Chondrocyte (in vitro differentiated cells): ENCODE results near the gene CARS2. TPM values are rescaled to one million over a fixed set of nuclear protein-coding genes. Genes with fewer than 3 reads are reported as not detected.

Source experiments
- DNase-seq: peaks from one replicate; pipeline ENCODE4 v3.0.0; 2021; ENCODE audit warnings: mixed read lengths, low spot score
- H3K27ac Mint-ChIP-seq: one replicate; pipeline ENCODE4 v1.8.0; 2021; ENCODE audit warnings: mild to moderate bottlenecking, moderate library complexity, mixed read lengths; ENCODE audit not compliant: unreplicated experiment
- H3K27me3 Mint-ChIP-seq: 2 replicates; pipeline ENCODE4 v1.8.0; 2021; ENCODE audit warnings: low read depth, mixed read lengths
- H3K36me3 Mint-ChIP-seq: 2 replicates; pipeline ENCODE4 v1.8.0; 2021; ENCODE audit warnings: low read depth, mixed read lengths
- H3K4me1 Mint-ChIP-seq: 2 replicates; pipeline ENCODE4 v1.8.0; 2021; ENCODE audit warnings: low read depth, mild to moderate bottlenecking, mixed read lengths
- H3K4me3 Mint-ChIP-seq: one replicate; pipeline ENCODE4 v1.8.0; 2021; ENCODE audit warnings: mild to moderate bottlenecking, moderate library complexity, mixed read lengths; ENCODE audit not compliant: unreplicated experiment
- H3K9me3 Mint-ChIP-seq: 2 replicates; pipeline ENCODE4 v1.8.0; 2021; ENCODE audit warnings: low read depth, mixed read lengths
- total RNA-seq: library from RNA; stranded (reverse); gene quantifications from 3 replicates; pipeline ENCODE4 v1.2.1, GENCODE V29; 2021
- TF ChIP-seq, protein P1 (sequence below): fragments of 200-600 bp; sonication (generic); IDR thresholded peaks from 2 replicates; pipeline ENCODE4 v1.5.0; 2021; ENCODE audit warnings: antibody characterized with exemption, mild to moderate bottlenecking, moderate library complexity

CARS2 gene
- total RNA-seq, 1 donor from 2014 or later = 60.2 TPM

DNA sequence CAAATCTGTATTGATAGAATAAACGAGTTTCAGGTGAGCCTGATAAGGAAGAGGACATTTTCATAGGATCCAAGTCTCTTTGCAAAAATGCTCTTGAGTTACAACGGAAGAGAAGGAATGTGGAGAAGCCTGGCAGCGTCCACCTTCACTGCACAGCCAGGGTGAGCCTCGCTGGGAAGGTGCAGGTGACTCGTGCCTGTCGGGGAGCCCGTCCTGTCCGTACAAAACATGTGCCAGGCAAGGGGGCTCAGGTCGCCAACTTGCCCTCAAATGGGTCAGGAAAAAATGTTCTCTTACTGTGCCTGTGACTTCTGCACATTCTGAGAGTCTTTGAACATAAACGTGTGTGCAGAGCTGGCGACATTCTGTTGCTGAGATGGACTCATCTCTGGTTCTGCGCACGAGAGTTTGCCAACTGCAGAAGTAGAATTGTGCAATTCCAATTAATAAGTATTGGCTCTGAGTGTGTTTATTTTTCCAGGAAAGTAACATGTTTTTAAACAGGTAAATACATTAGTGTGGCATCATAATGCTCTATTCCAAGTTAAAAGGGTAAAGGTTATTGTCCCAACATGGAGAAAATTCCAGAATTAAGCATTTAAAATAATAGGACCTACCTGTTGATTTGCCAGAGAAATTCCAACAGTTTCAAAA lies 62.0 kb downstream of the CARS2 start:
- Mint-ChIP-seq H3K27ac (no peak overlapping the region), H3K36me3 (peaks cover 10% of the 10 kb centered on the region), H3K9me3 (no peaks in the 10 kb centered on the region), H3K4me1 (peaks cover 16% of the 10 kb centered on the region), H3K4me3 (no peak overlapping the region), H3K27me3 (no peaks in the 10 kb centered on the region)
- peak; percentile 63 for DNase-seq
- TF ChIP-seq, protein P1, sequence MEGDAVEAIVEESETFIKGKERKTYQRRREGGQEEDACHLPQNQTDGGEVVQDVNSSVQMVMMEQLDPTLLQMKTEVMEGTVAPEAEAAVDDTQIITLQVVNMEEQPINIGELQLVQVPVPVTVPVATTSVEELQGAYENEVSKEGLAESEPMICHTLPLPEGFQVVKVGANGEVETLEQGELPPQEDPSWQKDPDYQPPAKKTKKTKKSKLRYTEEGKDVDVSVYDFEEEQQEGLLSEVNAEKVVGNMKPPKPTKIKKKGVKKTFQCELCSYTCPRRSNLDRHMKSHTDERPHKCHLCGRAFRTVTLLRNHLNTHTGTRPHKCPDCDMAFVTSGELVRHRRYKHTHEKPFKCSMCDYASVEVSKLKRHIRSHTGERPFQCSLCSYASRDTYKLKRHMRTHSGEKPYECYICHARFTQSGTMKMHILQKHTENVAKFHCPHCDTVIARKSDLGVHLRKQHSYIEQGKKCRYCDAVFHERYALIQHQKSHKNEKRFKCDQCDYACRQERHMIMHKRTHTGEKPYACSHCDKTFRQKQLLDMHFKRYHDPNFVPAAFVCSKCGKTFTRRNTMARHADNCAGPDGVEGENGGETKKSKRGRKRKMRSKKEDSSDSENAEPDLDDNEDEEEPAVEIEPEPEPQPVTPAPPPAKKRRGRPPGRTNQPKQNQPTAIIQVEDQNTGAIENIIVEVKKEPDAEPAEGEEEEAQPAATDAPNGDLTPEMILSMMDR = no peak

DNA sequence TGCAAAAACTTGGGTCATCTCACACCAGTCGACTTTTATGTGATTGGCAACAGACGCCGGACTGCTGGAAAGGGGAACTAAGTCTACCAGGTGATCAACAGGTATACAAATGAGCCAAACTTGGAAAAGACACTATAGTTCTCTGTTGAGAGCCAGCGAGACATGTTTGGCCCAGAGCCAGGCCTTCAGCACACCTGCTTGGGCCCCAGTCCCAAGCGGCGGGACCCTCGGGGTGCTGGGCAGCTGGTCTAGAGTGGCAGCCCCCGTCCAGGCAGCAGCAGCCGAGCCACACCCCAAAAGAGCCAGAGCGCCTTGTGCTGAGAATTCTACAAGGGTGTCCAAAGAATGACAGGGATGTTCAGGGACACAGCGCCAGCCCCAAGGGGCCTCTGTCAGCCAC lies 62.6 kb downstream of the CARS2 start:
- no peaks in the 10 kb centered on the region for H3K9me3 Mint-ChIP-seq
- TF ChIP-seq, protein P1 = no peak
- H3K4me1 Mint-ChIP-seq = peaks cover 16% of the 10 kb centered on the region
- H3K27ac Mint-ChIP-seq = no peak overlapping the region
- peak; percentile 73 for DNase-seq
- no peak overlapping the region for H3K4me3 Mint-ChIP-seq
- no peaks in the 10 kb centered on the region for H3K27me3 Mint-ChIP-seq
- H3K36me3 Mint-ChIP-seq = peaks cover 13% of the 10 kb centered on the region

GRCh38 chr13:110642291-110642981 lies 63.5 kb downstream of the CARS2 start:
- Mint-ChIP-seq H3K4me1 (peaks cover 16% of the 10 kb centered on the region), H3K4me3 (no peak overlapping the region), H3K27ac (no peak overlapping the region), H3K36me3 (peaks cover 13% of the 10 kb centered on the region), H3K27me3 (no peaks in the 10 kb centered on the region), H3K9me3 (no peaks in the 10 kb centered on the region)
- no peak for DNase-seq
- TF ChIP-seq, protein P1 = no peak

DNA sequence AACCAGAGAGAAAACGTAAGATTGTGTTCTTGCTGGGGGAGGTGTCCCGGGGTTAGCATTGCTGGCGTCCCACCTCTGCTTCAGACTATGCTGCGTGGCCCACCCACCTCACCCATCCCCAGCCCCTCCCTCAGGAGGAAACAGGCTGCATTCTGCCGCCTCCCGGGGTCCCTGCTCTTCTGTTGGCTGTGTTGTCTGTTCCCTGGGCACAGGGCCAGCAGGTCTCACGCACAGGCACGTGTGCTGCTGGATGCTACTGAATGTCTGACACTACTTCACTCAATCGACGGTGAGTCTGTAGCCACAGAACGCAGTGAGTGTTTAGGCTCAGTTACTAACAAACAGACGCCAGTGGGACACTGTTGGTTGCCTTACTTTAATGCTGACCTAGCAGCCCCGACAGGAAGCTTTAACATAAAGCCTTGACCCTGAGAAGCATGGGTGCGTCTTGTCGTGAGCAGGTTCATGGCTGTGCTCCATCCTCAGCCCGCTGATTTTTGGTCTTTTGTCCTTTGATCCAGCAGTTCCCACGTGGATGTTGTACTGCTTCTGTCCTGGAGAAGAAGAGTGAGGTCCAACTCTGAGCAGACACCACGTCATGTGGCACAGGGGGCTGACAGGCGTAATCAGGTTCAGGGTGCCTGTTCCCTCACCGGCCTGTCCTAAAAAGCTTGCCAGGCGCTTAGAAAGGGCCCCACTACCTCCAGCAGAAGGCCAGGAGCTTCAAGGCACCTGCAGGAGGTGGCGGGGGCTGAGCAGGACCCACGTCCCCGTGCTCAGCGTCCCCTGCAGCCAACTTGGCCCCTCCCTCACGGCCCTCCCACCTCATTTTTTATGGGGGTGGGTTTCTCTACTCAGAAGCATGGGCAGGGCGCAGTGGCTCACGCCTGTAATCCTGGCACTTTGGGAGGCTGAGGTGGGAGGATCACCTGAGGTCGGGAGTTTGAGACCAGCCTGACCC lies 64.6 kb downstream of the CARS2 start:
- TF ChIP-seq, protein P1 = no peak
- DNase-seq = no peak
- H3K27ac Mint-ChIP-seq = peak overlapping the region; percentile 68

DNA sequence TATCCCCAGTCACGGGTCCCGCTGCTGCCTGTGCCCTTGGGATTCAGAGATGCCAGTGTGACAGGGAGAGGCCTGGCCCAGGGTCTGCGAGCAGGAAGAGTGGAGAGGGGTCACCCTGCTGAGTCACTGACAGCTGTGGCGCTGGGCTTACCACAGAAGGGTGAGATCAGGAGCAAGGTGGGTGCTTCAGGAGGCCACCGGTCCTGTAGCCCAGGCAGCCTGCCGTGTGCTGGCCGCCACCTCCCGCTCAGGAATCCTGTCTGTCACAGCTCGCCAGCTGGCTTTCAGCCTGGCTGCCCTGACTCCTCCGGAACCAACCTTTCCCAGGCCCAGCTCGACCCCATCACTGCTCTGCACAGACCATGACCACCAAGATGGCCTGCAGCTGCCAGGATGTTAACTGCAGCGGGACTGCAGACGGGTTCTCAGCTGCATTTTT lies 65.3 kb downstream of the CARS2 start:
- H3K27ac Mint-ChIP-seq = peak overlapping the region; percentile 68
- H3K4me3 Mint-ChIP-seq = no peak overlapping the region
- no peaks in the 10 kb centered on the region for H3K27me3 Mint-ChIP-seq

More for the DNA sequence above, 64.6 kb downstream of the CARS2 start:
- no peaks in the 10 kb centered on the region for H3K9me3 Mint-ChIP-seq
- H3K4me3 Mint-ChIP-seq = no peak overlapping the region
- peaks cover 16% of the 10 kb centered on the region for H3K4me1 Mint-ChIP-seq
- H3K27me3 Mint-ChIP-seq = no peaks in the 10 kb centered on the region
- peaks cover 15% of the 10 kb centered on the region for H3K36me3 Mint-ChIP-seq

More for the DNA sequence above, 65.3 kb downstream of the CARS2 start:
- DNase-seq = no peak
- peaks cover 17% of the 10 kb centered on the region for H3K36me3 Mint-ChIP-seq
- H3K9me3 Mint-ChIP-seq = no peaks in the 10 kb centered on the region
- peaks cover 16% of the 10 kb centered on the region for H3K4me1 Mint-ChIP-seq
- TF ChIP-seq, protein P1 = no peak
